CD4-positive, alpha-beta T cell (primary cell): ENCODE data around the gene GALK1. TPM values are rescaled to one million over a fixed set of nuclear protein-coding genes. Genes with fewer than 3 reads are reported as not detected.

Experiments used
- ATAC-seq: fragments of 200-7000 bp; cut with Tn5 transposase; one replicate; pipeline ENCODE4 v1.10.0; 2022; ENCODE audit warnings: mild to moderate bottlenecking; ENCODE audit not compliant: poor library complexity
- CTCF ChIA-PET: fragments of 350-600 bp; sonication (Branson Sonifier 250); formaldehyde crosslinking; loops from one replicate; lab custom pipeline; 2021; ENCODE audit warnings: antibody characterized with exemption, inconsistent platforms; lab: Charles Lee
- POLR2A ChIA-PET: fragments of 350-600 bp; sonication (Branson Sonifier 250); formaldehyde crosslinking; loops from one replicate; lab custom pipeline; 2021; ENCODE audit warnings: antibody characterized with exemption, inconsistent platforms; lab: Charles Lee
- DNase-seq, 14 experiments: peaks; one replicate each; pipeline ENCODE4 v3.0.0-alpha.2; 2013 to 2020; ENCODE audit warnings: mixed read lengths in 2 of 14
- H3K27ac ChIP-seq, 2 donors: one replicate each; pipeline versions ENCODE4 v1.5.1 to v1.7.0; 2013; ENCODE audit warnings: low read length in 2 of 2, low read depth in 1 of 2, mild to moderate bottlenecking in 1 of 2
- H3K27me3 ChIP-seq, 2 experiments: 1 replicate in 1 of 2; 2 replicates in 1 of 2; pipeline versions ENCODE4 v1.6.1 to v1.7.0; 2013; ENCODE audit warnings: low read length in 2 of 2, control low read depth in 1 of 2, mild to moderate bottlenecking in 1 of 2, moderate library complexity in 1 of 2; ENCODE audit not compliant: insufficient read depth in 2 of 2, control insufficient read depth in 1 of 2
- H3K36me3 ChIP-seq: one replicate; pipeline ENCODE4 v1.6.1; 2013; ENCODE audit warnings: low read length, control low read depth; ENCODE audit not compliant: insufficient read depth
- H3K4me1 ChIP-seq: one replicate; pipeline ENCODE4 v1.6.1; 2013; ENCODE audit warnings: low read length, control low read depth; ENCODE audit not compliant: insufficient read depth
- H3K4me3 ChIP-seq: one replicate; pipeline ENCODE4 v1.5.1; 2013; ENCODE audit warnings: mild to moderate bottlenecking, low read length, moderate library complexity
- H3K9me3 ChIP-seq, 2 experiments: 1 replicate in 1 of 2; 2 replicates in 1 of 2; pipeline versions ENCODE4 v1.6.1 to v1.7.0; 2013; ENCODE audit warnings: low read length in 2 of 2, mild to moderate bottlenecking in 2 of 2, control low read depth in 1 of 2, moderate library complexity in 1 of 2; ENCODE audit not compliant: control insufficient read depth in 1 of 2, insufficient read depth in 1 of 2
- H3K27ac Mint-ChIP-seq: one replicate; pipeline ENCODE4 v1.8.0; 2020; ENCODE audit warnings: mixed read lengths
- H3K27me3 Mint-ChIP-seq: one replicate; pipeline ENCODE4 v1.8.0; 2021; ENCODE audit warnings: mixed read lengths
- H3K36me3 Mint-ChIP-seq: one replicate; pipeline ENCODE4 v1.8.0; 2021; ENCODE audit warnings: low read depth, mixed read lengths
- H3K4me1 Mint-ChIP-seq: one replicate; pipeline ENCODE4 v1.8.0; 2021; ENCODE audit warnings: low read depth, mixed read lengths
- H3K4me3 Mint-ChIP-seq: one replicate; pipeline ENCODE4 v1.8.0; 2020; ENCODE audit warnings: mild to moderate bottlenecking, mixed read lengths
- H3K9me3 Mint-ChIP-seq: one replicate; pipeline ENCODE4 v1.8.0; 2020; ENCODE audit warnings: mixed read lengths
- intact Hi-C, 2 experiments: fragments of 100-400 bp; cut with DNase I in 1 of 2; cut with micrococcal nuclease in 1 of 2; formaldehyde crosslinking; loops; one replicate each; pipeline versions ENCODE4 v1.15.1 to v1.9.0; 2023 to 2025; cut with DNase I, micrococcal nuclease
- total RNA-seq, 174 experiments: library from RNA in 2 of 174; stranded (reverse) in 2 of 174; gene quantifications; one replicate each; pipeline ENCODE4 v1.2.3 and lab custom pipeline; 2021 to 2026
- TF ChIP-seq, protein P1 (sequence below): fragments of 200-600 bp; IDR thresholded peaks from one replicate; pipeline ENCODE4 v1.8.0; 2022; ENCODE audit warnings: antibody characterized with exemption, mild to moderate bottlenecking

Gene GALK1
- total RNA-seq, 2 experiments from 2014 or later = 5.9 to 6.0 TPM

DNA sequence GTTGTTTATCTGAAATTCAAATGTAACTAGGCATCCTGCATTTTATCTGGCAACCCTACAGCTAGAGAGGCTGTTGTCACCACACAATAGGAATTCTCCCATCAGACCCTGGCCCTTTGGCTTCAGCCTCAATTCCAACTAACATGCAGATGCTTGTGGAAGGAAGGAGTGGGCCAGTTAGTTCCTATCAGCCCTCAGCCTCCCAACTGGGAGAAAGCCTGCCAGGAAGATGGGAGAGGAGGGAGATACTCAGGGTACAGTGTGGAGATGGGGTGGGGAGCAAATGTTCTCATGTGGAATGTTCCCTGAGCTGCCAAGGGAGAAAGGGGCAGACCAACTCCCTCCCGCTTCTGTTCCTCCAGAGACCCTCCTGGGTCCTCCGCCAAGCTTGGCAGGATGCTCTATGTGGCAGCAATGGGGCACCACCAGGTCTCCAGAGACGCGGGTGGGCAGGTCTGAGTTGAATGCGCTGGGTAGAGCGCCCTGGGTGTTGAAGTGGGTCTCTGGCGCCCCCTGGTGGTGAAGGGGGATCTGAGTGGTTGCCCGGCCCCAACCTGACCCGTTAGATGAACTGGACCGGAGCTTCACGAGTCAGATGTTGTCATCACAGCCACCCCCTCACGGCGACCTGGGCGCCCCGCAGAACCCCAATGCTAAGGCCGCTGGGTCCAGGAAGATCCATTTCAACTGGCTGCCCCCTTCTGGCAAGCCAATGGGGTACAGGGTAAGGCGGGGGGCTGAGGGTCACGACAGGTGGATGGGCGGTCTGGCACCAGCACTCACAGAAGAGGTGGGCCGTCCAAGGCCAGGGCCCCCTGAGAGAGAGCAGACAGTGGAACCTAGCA lies 15.2 kb downstream of the GALK1 start:
- no peaks in the 10 kb centered on the region for H3K36me3 ChIP-seq
- CTCF ChIA-PET = interaction anchor here (0.6 to 7.1 kb wide), 15 partner anchors 12 to 120 kb away, joined by 3 to 78 read pairs (median 4); partner anchors contain the start of genes GALK1, ITGB4, RECQL5 and SAP30BP

DNA sequence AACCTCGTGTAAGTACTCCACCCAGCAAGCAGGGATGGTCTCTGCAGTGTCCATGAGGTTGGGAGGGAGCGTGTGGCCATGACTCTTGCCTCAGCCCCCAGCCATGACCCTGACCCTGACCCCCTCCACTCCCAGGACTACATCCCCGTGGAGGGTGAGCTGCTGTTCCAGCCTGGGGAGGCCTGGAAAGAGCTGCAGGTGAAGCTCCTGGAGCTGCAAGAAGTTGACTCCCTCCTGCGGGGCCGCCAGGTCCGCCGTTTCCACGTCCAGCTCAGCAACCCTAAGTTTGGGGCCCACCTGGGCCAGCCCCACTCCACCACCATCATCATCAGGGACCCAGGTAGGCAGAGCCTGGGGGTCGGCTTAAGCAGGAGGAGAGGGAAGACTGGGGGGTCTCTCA lies 16.3 kb downstream of the GALK1 start:
- Histone ChIP-seq H3K4me3 (no peak overlapping the region), H3K9me3 (no peaks in the 10 kb centered on the region), H3K27ac (no peak overlapping the region), H3K36me3 (no peaks in the 10 kb centered on the region), H3K4me1 (peaks cover 25% of the 10 kb centered on the region), H3K27me3 (no peaks in the 10 kb centered on the region)
- Mint-ChIP-seq H3K36me3 (no peaks in the 10 kb centered on the region), H3K4me3 (no peak overlapping the region), H3K9me3 (no peaks in the 10 kb centered on the region), H3K27ac (no peak overlapping the region), H3K27me3 (peaks cover 3% of the 10 kb centered on the region), H3K4me1 (peaks cover 6% of the 10 kb centered on the region)
- DNase-seq (peak in 1 of 14 experiments; percentile 33), ATAC-seq (no peak)
- intact Hi-C loops = loop anchor here in 1 of 2 experiments (2.0 kb wide), 1 partner anchor 322 kb away; no protein-coding TSS in a partner anchor
- ChIA-PET POLR2A (interaction anchor here (1.5 to 4.0 kb wide), 2 partner anchors 28 to 116 kb away, joined by 3 to 12 read pairs; partner anchors contain the start of gene SMIM5), CTCF (interaction anchor here (0.6 to 7.1 kb wide), 11 partner anchors 10 to 147 kb away, joined by 3 to 78 read pairs (median 5); partner anchors contain the start of gene SMIM5)
- TF ChIP-seq, protein P1, sequence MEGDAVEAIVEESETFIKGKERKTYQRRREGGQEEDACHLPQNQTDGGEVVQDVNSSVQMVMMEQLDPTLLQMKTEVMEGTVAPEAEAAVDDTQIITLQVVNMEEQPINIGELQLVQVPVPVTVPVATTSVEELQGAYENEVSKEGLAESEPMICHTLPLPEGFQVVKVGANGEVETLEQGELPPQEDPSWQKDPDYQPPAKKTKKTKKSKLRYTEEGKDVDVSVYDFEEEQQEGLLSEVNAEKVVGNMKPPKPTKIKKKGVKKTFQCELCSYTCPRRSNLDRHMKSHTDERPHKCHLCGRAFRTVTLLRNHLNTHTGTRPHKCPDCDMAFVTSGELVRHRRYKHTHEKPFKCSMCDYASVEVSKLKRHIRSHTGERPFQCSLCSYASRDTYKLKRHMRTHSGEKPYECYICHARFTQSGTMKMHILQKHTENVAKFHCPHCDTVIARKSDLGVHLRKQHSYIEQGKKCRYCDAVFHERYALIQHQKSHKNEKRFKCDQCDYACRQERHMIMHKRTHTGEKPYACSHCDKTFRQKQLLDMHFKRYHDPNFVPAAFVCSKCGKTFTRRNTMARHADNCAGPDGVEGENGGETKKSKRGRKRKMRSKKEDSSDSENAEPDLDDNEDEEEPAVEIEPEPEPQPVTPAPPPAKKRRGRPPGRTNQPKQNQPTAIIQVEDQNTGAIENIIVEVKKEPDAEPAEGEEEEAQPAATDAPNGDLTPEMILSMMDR = no peak

More for the DNA sequence above, 15.2 kb downstream of the GALK1 start:
- TF ChIP-seq, protein P1 = peak; percentile 91
- ATAC-seq = peak; percentile 70
- Mint-ChIP-seq H3K4me1 (peaks cover 10% of the 10 kb centered on the region), H3K9me3 (no peaks in the 10 kb centered on the region), H3K4me3 (peak overlapping the region; percentile 20), H3K27me3 (peaks cover 3% of the 10 kb centered on the region), H3K36me3 (no peaks in the 10 kb centered on the region), H3K27ac (no peak overlapping the region)
- POLR2A ChIA-PET = interaction anchor here (1.5 to 4.0 kb wide), 3 partner anchors 26 to 117 kb away, joined by 3 to 12 read pairs (median 6); partner anchors contain the start of genes RECQL5, SAP30BP and SMIM5
- Histone ChIP-seq H3K9me3 (no peaks in the 10 kb centered on the region), H3K27me3 (no peaks in the 10 kb centered on the region), H3K27ac (no peak overlapping the region), H3K4me3 (no peak overlapping the region), H3K4me1 (peaks cover 34% of the 10 kb centered on the region)
- DNase-seq = peak; percentile 75 to 94 (median 86)
- intact Hi-C loops = loop anchor here (1.0 to 10.0 kb wide), 6 partner anchors 38 to 485 kb away; partner anchors contain the start of genes GGA3 (in 1 of the 2), MRPS7 (in 1 of the 2) and SMIM5 (in 1 of the 2)

DNA sequence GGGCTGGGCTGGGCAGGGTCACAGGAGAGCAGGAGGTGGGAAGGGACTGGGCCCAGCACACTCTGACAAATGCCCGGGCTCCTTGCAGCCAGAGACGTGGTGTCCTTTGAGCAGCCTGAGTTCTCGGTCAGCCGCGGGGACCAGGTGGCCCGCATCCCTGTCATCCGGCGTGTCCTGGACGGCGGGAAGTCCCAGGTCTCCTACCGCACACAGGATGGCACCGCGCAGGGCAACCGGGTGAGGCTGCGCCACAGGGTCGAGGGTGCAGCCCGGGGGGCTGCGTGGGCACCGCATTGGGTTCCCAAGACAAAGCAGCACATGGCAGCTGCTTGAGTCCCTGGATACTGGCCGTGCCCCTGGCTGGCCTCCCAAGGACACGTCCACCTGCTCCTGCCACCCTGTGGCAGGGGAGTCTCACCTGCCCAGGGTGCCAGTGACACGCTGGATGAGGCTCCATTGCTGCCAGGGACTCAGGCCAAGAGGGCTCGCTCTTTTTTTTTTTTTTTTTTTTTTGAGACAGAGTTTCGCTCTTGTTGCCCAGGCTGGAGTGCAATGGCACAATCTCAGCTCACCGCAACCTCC lies 21.3 kb downstream of the GALK1 start:
- no peaks in the 10 kb centered on the region for H3K36me3 ChIP-seq
- Mint-ChIP-seq H3K27me3 (no peaks in the 10 kb centered on the region), H3K36me3 (no peaks in the 10 kb centered on the region), H3K4me1 (no peaks in the 10 kb centered on the region), H3K27ac (no peak overlapping the region), H3K9me3 (no peaks in the 10 kb centered on the region), H3K4me3 (no peak overlapping the region)
- no peak for ATAC-seq
- H3K4me1 ChIP-seq = peaks cover 6% of the 10 kb centered on the region
- intact Hi-C loops = no loop called here
- H3K27me3 ChIP-seq = no peaks in the 10 kb centered on the region
- POLR2A ChIA-PET = no interaction called here
- H3K9me3 ChIP-seq = no peaks in the 10 kb centered on the region
- no peak for DNase-seq
- TF ChIP-seq, protein P1 = no peak
- no peak overlapping the region for H3K27ac ChIP-seq
- H3K4me3 ChIP-seq = no peak overlapping the region
- CTCF ChIA-PET = no interaction called here
